ENCODE measurements around the gene TM9SF4.

The TM9SF4 gene

DNA sequence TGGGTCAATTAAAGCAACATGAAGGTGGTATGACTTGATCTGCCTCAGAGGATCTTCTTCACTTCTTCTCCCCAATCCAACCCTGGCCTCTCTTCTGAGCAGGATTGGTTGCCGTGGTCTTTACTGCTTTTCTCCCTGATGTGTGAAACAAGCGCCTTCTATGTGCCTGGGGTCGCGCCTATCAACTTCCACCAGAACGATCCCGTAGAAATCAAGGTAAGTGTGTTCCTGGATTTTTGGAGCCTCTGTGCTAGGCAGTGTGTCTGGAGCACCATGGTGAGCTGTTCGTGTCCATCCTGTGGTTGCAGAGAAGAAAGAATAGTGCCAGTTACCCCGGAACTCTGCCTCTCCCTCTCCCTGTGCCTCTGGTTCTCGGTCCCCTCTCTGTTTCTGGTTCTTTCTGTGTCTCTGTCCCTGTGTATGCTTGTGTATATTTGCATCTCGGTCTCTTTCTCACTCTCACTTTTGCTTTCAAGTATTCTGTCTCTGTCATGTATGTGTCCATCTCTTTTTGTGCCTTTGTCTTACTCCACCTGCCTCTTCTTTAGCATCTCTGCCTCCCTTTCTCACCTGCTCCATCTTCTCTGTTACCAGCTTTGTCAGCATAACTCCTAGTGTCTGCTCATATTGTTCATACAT, 23.5 kb downstream of the TM9SF4 start (continued):
- TF ChIP-seq, protein P1, sequence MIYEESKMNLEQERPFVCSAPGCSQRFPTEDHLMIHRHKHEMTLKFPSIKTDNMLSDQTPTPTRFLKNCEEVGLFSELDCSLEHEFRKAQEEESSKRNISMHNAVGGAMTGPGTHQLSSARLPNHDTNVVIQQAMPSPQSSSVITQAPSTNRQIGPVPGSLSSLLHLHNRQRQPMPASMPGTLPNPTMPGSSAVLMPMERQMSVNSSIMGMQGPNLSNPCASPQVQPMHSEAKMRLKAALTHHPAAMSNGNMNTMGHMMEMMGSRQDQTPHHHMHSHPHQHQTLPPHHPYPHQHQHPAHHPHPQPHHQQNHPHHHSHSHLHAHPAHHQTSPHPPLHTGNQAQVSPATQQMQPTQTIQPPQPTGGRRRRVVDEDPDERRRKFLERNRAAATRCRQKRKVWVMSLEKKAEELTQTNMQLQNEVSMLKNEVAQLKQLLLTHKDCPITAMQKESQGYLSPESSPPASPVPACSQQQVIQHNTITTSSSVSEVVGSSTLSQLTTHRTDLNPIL (CRISPR knock-in tag; IDR thresholded peaks at IDR 0.05; ENCODE audit: low read depth): no peak
- no peak for TF ChIP-seq ZFP3 (CRISPR knock-in tag; IDR thresholded peaks at IDR 0.05)

DNA sequence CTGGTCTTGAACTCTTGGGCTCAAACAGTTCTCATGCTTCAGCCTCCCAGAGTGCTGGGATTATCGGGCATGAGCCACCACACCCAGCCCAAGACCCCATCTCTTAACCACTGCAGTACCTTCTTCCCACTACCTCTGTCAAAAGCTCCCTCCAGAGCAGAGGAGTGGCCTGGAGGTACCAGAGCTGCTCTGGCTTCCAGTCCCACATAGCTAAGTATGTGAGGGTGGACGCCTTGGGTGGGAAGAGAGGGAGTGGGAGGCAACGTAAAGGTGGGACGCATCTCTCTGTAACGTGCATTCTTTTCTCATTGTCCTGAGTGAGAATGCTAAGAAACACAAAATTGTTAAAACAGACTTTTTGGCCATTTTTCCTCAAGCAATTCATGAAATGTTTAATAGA, 24.5 kb downstream of the TM9SF4 start:
- no peak for ATAC-seq
- no peak for TF ChIP-seq RARB (CRISPR knock-in tag; IDR thresholded peaks at IDR 0.05)
- no peak for TF ChIP-seq TCF4 (CRISPR knock-in tag; IDR thresholded peaks at IDR 0.05; ENCODE audit: borderline replicate concordance)
- TF ChIP-seq ZNF70 (CRISPR knock-in tag; IDR thresholded peaks at IDR 0.05): no peak
- TF ChIP-seq CSDC2 (CRISPR knock-in tag; IDR thresholded peaks at IDR 0.05): no peak
- TF ChIP-seq ZNF565 (CRISPR knock-in tag; conservative IDR thresholded peaks at IDR 0.05; ENCODE audit: low read depth): no peak
- no peak for TF ChIP-seq ZFP30 (CRISPR knock-in tag; IDR thresholded peaks at IDR 0.05)
- no peak for TF ChIP-seq ZC3H10 (CRISPR knock-in tag; IDR thresholded peaks at IDR 0.05)
- no peak for TF ChIP-seq BACH2 (CRISPR knock-in tag; IDR thresholded peaks at IDR 0.05; ENCODE audit: borderline replicate concordance)
- no peak for TF ChIP-seq ARNTL (CRISPR knock-in tag; IDR thresholded peaks at IDR 0.05; ENCODE audit: borderline replicate concordance, low read depth)
- TF ChIP-seq, protein P1 (CRISPR knock-in tag; IDR thresholded peaks at IDR 0.05; ENCODE audit: low read depth): no peak
- TF ChIP-seq TOX (CRISPR knock-in tag; IDR thresholded peaks at IDR 0.05; ENCODE audit: borderline replicate concordance): no peak
- TF ChIP-seq, protein P2, sequence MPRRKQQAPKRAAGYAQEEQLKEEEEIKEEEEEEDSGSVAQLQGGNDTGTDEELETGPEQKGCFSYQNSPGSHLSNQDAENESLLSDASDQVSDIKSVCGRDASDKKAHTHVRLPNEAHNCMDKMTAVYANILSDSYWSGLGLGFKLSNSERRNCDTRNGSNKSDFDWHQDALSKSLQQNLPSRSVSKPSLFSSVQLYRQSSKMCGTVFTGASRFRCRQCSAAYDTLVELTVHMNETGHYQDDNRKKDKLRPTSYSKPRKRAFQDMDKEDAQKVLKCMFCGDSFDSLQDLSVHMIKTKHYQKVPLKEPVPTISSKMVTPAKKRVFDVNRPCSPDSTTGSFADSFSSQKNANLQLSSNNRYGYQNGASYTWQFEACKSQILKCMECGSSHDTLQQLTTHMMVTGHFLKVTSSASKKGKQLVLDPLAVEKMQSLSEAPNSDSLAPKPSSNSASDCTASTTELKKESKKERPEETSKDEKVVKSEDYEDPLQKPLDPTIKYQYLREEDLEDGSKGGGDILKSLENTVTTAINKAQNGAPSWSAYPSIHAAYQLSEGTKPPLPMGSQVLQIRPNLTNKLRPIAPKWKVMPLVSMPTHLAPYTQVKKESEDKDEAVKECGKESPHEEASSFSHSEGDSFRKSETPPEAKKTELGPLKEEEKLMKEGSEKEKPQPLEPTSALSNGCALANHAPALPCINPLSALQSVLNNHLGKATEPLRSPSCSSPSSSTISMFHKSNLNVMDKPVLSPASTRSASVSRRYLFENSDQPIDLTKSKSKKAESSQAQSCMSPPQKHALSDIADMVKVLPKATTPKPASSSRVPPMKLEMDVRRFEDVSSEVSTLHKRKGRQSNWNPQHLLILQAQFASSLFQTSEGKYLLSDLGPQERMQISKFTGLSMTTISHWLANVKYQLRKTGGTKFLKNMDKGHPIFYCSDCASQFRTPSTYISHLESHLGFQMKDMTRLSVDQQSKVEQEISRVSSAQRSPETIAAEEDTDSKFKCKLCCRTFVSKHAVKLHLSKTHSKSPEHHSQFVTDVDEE (CRISPR knock-in tag; IDR thresholded peaks at IDR 0.05): no peak
- TF ChIP-seq SNAI2 (CRISPR knock-in tag; IDR thresholded peaks at IDR 0.05): no peak
- no peak for TF ChIP-seq ISL1 (CRISPR knock-in tag; IDR thresholded peaks at IDR 0.05)
- TF ChIP-seq, protein P3, sequence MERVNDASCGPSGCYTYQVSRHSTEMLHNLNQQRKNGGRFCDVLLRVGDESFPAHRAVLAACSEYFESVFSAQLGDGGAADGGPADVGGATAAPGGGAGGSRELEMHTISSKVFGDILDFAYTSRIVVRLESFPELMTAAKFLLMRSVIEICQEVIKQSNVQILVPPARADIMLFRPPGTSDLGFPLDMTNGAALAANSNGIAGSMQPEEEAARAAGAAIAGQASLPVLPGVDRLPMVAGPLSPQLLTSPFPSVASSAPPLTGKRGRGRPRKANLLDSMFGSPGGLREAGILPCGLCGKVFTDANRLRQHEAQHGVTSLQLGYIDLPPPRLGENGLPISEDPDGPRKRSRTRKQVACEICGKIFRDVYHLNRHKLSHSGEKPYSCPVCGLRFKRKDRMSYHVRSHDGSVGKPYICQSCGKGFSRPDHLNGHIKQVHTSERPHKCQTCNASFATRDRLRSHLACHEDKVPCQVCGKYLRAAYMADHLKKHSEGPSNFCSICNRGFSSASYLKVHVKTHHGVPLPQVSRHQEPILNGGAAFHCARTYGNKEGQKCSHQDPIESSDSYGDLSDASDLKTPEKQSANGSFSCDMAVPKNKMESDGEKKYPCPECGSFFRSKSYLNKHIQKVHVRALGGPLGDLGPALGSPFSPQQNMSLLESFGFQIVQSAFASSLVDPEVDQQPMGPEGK (CRISPR knock-in tag; IDR thresholded peaks at IDR 0.05; ENCODE audit: borderline replicate concordance): no peak
- no peak for TF ChIP-seq ZFP3 (CRISPR knock-in tag; IDR thresholded peaks at IDR 0.05)
- no peak for TF ChIP-seq ESRRG (CRISPR knock-in tag; IDR thresholded peaks at IDR 0.05)

DNA sequence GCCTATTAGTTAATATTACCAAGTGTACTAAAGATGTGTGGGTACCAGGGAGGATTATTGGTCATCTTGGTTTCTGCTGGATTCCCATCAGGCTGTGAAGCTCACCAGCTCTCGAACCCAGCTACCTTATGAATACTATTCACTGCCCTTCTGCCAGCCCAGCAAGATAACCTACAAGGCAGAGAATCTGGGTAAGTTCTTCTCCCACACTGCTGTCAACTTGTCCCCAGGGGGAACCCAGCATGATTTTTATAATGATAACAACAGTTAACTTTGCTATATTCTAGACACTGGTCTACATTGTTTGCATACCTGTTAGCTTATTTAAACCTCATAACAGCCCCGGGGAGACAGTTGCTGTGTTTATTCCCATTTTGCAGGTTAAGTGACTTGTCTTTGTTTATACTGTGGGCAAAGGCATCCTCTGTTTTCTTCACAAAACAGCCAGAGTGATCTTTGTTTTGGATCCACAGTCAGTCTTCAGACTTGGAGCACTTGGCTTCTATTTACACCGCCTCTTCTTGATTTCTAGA, 26.5 kb downstream of the TM9SF4 start:
- no peak for ATAC-seq
- TF ChIP-seq PPARA (CRISPR knock-in tag; IDR thresholded peaks at IDR 0.05; ENCODE audit: borderline replicate concordance): no peak

DNA sequence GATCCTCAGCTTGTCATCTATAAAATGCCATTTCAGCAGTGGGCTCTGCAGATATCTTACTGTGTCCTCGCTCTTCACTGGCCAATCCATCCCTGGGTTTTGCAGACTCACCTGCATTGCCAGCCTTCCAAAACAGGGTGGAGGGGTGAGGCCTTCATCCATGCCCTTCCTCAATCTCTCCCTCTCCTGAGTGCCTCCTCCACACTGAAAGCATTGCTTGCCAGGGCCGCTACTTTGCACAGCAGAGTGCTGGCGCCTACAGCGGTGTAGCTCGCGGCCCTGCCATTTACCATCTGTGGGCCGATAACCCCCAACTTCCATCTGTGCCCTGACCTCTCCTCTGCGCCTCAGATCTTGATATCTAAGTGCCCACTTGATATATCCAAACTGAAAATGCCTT, 29.4 kb downstream of the TM9SF4 start:
- ATAC-seq: no peak
- TF ChIP-seq OSR1 (CRISPR knock-in tag; IDR thresholded peaks at IDR 0.05) (no peak), ESRRG (CRISPR knock-in tag; IDR thresholded peaks at IDR 0.05) (no peak), BACH2 (CRISPR knock-in tag; IDR thresholded peaks at IDR 0.05; ENCODE audit: borderline replicate concordance) (no peak)
- TF ChIP-seq, protein P3 (CRISPR knock-in tag; IDR thresholded peaks at IDR 0.05; ENCODE audit: borderline replicate concordance): no peak
